Keratinocyte (primary cell): ENCODE results near the gene UPK3B.
"Not testable (repeated sequence)": the region's sequence is repeated elsewhere in the genome, so short reads cannot be mapped to it uniquely, and the experiment has no call there.

ENCODE experiments used
- EZH2 ChIP-seq: IDR thresholded peaks from one replicate; pipeline ENCODE4 v1.6.1; 2012; ENCODE audit warnings: inconsistent platforms, mild to moderate bottlenecking, low read length, moderate library complexity
- TF ChIP-seq, protein P1 (sequence below), 3 experiments: IDR thresholded peaks in 1 of 3; conservative IDR thresholded peaks in 1 of 3; optimal IDR thresholded peaks in 1 of 3; 2 replicates in 2 of 3; 3 replicates in 1 of 3; pipeline versions ENCODE3 to v1.5.1; 2011; ENCODE audit warnings: low read length in 3 of 3, mild to moderate bottlenecking in 3 of 3, moderate library complexity in 2 of 3, control low read depth in 1 of 3, inconsistent platforms in 1 of 3; ENCODE audit not compliant: insufficient read depth in 2 of 3; ENCODE audit errors: extremely low read depth in 1 of 3

DNA sequence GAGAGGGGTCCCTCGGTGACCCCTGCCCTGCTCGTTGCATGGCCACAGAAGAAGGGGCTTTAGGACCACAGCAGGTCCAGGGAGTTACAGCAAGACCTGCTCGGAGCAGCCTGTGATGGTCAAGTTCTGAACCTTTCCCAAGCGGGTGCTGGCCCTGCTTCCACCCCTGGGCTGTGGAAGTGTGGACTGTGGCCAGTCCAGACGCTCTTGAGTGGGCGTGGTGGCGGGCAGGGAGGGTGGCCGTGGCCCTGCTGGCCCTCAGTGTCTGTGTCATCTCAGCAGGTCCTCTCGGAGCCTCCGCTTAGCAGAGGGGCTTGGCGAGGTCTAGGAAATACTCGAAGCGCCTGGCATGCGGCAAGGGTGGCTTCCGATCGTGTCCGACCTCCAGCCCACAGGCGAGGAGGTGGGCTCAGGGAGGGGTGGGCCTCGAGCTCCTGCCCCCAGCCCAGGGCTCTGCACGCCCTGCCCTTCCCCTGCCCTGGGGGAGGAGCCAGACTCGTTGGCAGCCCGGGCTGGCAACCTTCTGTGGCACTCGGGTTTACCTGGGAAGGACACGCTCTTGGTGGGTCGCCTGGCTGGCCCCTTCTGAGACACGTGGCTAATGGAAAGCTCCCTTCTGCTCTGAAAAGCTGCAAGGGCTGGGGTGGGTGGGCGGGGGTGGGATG, 12.3 kb upstream of the UPK3B start:
- TF ChIP-seq, protein P1, sequence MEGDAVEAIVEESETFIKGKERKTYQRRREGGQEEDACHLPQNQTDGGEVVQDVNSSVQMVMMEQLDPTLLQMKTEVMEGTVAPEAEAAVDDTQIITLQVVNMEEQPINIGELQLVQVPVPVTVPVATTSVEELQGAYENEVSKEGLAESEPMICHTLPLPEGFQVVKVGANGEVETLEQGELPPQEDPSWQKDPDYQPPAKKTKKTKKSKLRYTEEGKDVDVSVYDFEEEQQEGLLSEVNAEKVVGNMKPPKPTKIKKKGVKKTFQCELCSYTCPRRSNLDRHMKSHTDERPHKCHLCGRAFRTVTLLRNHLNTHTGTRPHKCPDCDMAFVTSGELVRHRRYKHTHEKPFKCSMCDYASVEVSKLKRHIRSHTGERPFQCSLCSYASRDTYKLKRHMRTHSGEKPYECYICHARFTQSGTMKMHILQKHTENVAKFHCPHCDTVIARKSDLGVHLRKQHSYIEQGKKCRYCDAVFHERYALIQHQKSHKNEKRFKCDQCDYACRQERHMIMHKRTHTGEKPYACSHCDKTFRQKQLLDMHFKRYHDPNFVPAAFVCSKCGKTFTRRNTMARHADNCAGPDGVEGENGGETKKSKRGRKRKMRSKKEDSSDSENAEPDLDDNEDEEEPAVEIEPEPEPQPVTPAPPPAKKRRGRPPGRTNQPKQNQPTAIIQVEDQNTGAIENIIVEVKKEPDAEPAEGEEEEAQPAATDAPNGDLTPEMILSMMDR (optimal IDR thresholded peaks at IDR 0.05 in 1 of 3, IDR thresholded peaks at IDR 0.05 in 1 of 3, conservative IDR thresholded peaks at IDR 0.05 in 1 of 3; ENCODE audit: extremely low read depth in 1 of 3, insufficient read depth in 2 of 3, low read length in 3 of 3), result not testable (repeated sequence)
- not testable (repeated sequence) for TF ChIP-seq EZH2
